ENCODE data around the gene KDM4F.

The KDM4F gene

DNA sequence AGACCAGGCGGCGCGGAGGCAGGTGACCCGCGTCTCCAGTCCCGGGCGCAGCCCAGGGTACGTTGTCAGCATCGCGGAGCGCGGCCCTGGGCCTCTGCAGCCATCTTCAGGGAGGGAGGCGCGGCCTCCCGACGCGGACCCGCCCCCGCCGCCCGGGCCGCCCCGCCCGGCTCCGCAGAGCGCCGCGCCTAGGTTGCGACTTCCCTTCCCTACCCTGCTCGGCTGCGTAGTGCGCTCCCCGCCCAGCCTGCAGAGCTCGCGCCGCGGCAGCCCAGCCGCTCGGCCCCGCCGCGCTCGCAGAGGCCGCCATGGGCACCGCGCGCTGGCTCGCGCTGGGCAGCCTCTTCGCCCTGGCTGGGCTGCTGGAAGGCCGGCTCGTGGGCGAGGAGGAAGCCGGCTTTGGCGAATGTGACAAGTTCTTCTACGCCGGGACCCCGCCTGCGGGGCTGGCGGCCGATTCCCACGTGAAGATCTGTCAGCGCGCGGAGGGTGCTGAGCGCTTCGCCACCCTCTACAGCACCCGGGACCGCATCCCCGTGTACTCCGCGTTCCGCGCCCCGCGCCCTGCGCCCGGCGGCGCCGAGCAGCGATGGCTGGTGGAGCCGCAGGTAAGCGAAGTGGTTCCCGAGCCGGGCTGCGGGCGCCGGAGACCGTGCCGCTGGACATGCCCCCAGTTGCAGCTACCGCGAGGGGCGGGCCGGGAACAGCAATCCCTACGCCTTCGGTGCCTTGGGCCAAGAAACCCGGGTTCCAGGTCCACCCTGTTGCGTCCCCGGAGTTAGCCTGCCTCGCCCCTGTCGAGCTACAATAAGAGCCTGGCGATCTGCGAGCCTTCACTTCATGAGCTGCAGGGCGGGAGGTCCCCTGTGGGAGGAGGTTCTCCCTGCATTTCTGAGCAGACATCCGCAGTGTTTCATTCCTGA lies 40.7 kb downstream of the KDM4F start, which contains the start of gene ENDOD1:
Gene ENDOD1 (plus strand): TSS at position 227 of the 923 bp plus-strand sequence. CDS start 82 bp downstream, at position 309.
- POLR2A ChIA-PET, result interaction anchor here (0.9 to 3.7 kb wide), 7 partner anchors 11 to 701 kb away, joined by 3 to 28 read pairs (median 6); partner anchors contain the start of genes CEP57 and SRSF8
- Histone ChIP-seq H3K36me3 (ENCODE audit: control insufficient read depth in 2 of 2, insufficient read depth in 1 of 2, low read length in 2 of 2) (no peaks in the 10 kb centered on the region), H3K27ac (ENCODE audit: extremely low read depth, low read depth, low read length) (peak within 1 kb of the TSS; percentile 21; the same call in 1 of the 2 replicates), H3K4me3 (ENCODE audit: low read depth, low read length) (peak within 1 kb of the TSS; percentile 55), H3K9me3 (ENCODE audit: control insufficient read depth, insufficient read depth, low read depth, low read length) (no peaks in the 10 kb centered on the region), H3K4me1 (ENCODE audit: control insufficient read depth, insufficient read depth, low read length) (no peaks in the 10 kb centered on the region)
- CTCF ChIA-PET, result interaction anchor here (0.6 to 7.3 kb wide), 13 partner anchors 8 to 117 kb away, joined by 3 to 63 read pairs (median 3); partner anchors contain the start of gene SRSF8
- peak; percentile 14; the same call in 1 of the 2 replicates for TF ChIP-seq SP3 (tag by site-specific recombination; IDR thresholded peaks at IDR 0.05)
- TF ChIP-seq ZNF121 (tag by site-specific recombination; IDR thresholded peaks at IDR 0.05), result no peak
- peak; percentile 81 for TF ChIP-seq ZNF341 (tag by site-specific recombination; IDR thresholded peaks at IDR 0.05; ENCODE audit: low read depth)
- TF ChIP-seq ZNF311 (tag by site-specific recombination; IDR thresholded peaks at IDR 0.05; ENCODE audit: borderline replicate concordance), result no peak
- TF ChIP-seq KLF10 (tag by site-specific recombination; IDR thresholded peaks at IDR 0.05), result peak; percentile 52; the same call in 1 of the 2 replicates
- TF ChIP-seq IKZF3 (tag by site-specific recombination; IDR thresholded peaks at IDR 0.05), result 0 out of 2 replicates have a peak, but pooled peaks have one; percentile 8
- TF ChIP-seq ZBTB20 (tag by site-specific recombination; IDR thresholded peaks at IDR 0.05), result peak; percentile 90
- peak; percentile 57; the same call in 1 of the 2 replicates for TF ChIP-seq GLIS2 (tag by site-specific recombination; IDR thresholded peaks at IDR 0.05)
- TF ChIP-seq, protein P1, sequence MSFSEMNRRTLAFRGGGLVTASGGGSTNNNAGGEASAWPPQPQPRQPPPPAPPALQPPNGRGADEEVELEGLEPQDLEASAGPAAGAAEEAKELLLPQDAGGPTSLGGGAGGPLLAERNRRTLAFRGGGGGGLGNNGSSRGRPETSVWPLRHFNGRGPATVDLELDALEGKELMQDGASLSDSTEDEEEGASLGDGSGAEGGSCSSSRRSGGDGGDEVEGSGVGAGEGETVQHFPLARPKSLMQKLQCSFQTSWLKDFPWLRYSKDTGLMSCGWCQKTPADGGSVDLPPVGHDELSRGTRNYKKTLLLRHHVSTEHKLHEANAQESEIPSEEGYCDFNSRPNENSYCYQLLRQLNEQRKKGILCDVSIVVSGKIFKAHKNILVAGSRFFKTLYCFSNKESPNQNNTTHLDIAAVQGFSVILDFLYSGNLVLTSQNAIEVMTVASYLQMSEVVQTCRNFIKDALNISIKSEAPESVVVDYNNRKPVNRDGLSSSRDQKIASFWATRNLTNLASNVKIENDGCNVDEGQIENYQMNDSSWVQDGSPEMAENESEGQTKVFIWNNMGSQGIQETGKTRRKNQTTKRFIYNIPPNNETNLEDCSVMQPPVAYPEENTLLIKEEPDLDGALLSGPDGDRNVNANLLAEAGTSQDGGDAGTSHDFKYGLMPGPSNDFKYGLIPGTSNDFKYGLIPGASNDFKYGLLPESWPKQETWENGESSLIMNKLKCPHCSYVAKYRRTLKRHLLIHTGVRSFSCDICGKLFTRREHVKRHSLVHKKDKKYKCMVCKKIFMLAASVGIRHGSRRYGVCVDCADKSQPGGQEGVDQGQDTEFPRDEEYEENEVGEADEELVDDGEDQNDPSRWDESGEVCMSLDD (tag by site-specific recombination; IDR thresholded peaks at IDR 0.05), result no peak
- TF ChIP-seq YY1 (tag by site-specific recombination; IDR thresholded peaks at IDR 0.05), result peak; percentile 28; the same call in 1 of the 2 replicates
- TF ChIP-seq ZNF768 (tag by site-specific recombination; IDR thresholded peaks at IDR 0.05), result no peak
- TF ChIP-seq, protein P2, sequence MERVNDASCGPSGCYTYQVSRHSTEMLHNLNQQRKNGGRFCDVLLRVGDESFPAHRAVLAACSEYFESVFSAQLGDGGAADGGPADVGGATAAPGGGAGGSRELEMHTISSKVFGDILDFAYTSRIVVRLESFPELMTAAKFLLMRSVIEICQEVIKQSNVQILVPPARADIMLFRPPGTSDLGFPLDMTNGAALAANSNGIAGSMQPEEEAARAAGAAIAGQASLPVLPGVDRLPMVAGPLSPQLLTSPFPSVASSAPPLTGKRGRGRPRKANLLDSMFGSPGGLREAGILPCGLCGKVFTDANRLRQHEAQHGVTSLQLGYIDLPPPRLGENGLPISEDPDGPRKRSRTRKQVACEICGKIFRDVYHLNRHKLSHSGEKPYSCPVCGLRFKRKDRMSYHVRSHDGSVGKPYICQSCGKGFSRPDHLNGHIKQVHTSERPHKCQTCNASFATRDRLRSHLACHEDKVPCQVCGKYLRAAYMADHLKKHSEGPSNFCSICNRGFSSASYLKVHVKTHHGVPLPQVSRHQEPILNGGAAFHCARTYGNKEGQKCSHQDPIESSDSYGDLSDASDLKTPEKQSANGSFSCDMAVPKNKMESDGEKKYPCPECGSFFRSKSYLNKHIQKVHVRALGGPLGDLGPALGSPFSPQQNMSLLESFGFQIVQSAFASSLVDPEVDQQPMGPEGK (tag by site-specific recombination; IDR thresholded peaks at IDR 0.05), result no peak; the same call in 1 of the 2 replicates
- TF ChIP-seq KLF16 (tag by site-specific recombination; IDR thresholded peaks at IDR 0.05), result 0 out of 2 replicates have a peak, but pooled peaks have one; percentile 47
- TF ChIP-seq ZBTB8A (tag by site-specific recombination; IDR thresholded peaks at IDR 0.05), result peak; percentile 77
- TF ChIP-seq ZIC2 (tag by site-specific recombination; IDR thresholded peaks at IDR 0.05), result peak; percentile 25; the same call in 1 of the 2 replicates
- TF ChIP-seq, protein P3, sequence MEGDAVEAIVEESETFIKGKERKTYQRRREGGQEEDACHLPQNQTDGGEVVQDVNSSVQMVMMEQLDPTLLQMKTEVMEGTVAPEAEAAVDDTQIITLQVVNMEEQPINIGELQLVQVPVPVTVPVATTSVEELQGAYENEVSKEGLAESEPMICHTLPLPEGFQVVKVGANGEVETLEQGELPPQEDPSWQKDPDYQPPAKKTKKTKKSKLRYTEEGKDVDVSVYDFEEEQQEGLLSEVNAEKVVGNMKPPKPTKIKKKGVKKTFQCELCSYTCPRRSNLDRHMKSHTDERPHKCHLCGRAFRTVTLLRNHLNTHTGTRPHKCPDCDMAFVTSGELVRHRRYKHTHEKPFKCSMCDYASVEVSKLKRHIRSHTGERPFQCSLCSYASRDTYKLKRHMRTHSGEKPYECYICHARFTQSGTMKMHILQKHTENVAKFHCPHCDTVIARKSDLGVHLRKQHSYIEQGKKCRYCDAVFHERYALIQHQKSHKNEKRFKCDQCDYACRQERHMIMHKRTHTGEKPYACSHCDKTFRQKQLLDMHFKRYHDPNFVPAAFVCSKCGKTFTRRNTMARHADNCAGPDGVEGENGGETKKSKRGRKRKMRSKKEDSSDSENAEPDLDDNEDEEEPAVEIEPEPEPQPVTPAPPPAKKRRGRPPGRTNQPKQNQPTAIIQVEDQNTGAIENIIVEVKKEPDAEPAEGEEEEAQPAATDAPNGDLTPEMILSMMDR (tag by site-specific recombination; IDR thresholded peaks at IDR 0.05), result peak; percentile 72
- TF ChIP-seq, protein P4, sequence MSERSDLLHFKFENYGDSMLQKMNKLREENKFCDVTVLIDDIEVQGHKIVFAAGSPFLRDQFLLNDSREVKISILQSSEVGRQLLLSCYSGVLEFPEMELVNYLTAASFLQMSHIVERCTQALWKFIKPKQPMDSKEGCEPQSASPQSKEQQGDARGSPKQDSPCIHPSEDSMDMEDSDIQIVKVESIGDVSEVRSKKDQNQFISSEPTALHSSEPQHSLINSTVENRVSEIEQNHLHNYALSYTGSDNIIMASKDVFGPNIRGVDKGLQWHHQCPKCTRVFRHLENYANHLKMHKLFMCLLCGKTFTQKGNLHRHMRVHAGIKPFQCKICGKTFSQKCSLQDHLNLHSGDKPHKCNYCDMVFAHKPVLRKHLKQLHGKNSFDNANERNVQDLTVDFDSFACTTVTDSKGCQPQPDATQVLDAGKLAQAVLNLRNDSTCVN (tag by site-specific recombination; optimal IDR thresholded peaks at IDR 0.05), result peak; percentile 89
- TF ChIP-seq, protein P5, sequence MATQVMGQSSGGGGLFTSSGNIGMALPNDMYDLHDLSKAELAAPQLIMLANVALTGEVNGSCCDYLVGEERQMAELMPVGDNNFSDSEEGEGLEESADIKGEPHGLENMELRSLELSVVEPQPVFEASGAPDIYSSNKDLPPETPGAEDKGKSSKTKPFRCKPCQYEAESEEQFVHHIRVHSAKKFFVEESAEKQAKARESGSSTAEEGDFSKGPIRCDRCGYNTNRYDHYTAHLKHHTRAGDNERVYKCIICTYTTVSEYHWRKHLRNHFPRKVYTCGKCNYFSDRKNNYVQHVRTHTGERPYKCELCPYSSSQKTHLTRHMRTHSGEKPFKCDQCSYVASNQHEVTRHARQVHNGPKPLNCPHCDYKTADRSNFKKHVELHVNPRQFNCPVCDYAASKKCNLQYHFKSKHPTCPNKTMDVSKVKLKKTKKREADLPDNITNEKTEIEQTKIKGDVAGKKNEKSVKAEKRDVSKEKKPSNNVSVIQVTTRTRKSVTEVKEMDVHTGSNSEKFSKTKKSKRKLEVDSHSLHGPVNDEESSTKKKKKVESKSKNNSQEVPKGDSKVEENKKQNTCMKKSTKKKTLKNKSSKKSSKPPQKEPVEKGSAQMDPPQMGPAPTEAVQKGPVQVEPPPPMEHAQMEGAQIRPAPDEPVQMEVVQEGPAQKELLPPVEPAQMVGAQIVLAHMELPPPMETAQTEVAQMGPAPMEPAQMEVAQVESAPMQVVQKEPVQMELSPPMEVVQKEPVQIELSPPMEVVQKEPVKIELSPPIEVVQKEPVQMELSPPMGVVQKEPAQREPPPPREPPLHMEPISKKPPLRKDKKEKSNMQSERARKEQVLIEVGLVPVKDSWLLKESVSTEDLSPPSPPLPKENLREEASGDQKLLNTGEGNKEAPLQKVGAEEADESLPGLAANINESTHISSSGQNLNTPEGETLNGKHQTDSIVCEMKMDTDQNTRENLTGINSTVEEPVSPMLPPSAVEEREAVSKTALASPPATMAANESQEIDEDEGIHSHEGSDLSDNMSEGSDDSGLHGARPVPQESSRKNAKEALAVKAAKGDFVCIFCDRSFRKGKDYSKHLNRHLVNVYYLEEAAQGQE (tag by site-specific recombination; IDR thresholded peaks at IDR 0.05), result 0 out of 2 replicates have a peak, but pooled peaks have one; percentile 17
- TF ChIP-seq ZNF548 (tag by site-specific recombination; IDR thresholded peaks at IDR 0.05), result no peak
- TF ChIP-seq ZNF174 (tag by site-specific recombination; IDR thresholded peaks at IDR 0.05), result no peak
- no peak for TF ChIP-seq ZNF114 (tag by site-specific recombination; IDR thresholded peaks at IDR 0.05)
- peak; percentile 46 for TF ChIP-seq ZFHX2 (tag by site-specific recombination; conservative IDR thresholded peaks at IDR 0.05)
- TF ChIP-seq ZFP37 (tag by site-specific recombination; IDR thresholded peaks at IDR 0.05), result 0 out of 2 replicates have a peak, but pooled peaks have one; percentile 41
- peak; percentile 65; the same call in 1 of the 2 replicates for TF ChIP-seq ZNF561 (tag by site-specific recombination; IDR thresholded peaks at IDR 0.05; ENCODE audit: borderline replicate concordance)
- TF ChIP-seq ZNF335 (tag by site-specific recombination; conservative IDR thresholded peaks at IDR 0.05), result peak; percentile 72
